Right lung (tissue), 5 donors: ENCODE data around the gene LCAT. TPM values are rescaled to one million over a fixed set of nuclear protein-coding genes. Genes with fewer than 3 reads are reported as not detected.
"Not testable (repeated sequence)": the region's sequence is repeated elsewhere in the genome, so short reads cannot be mapped to it uniquely, and the experiment has no call there.

Experiments
- DNase-seq, 2 donors: peaks; one replicate each; pipeline ENCODE4 v3.0.0-alpha.2; 2013
- polyA plus RNA-seq, 5 donors: library from polyadenylated mRNA; unstranded; fragments of 120-200 nt; gene quantifications; one replicate each; pipeline versions ENCODE4 v1.2.1 to v1.2.3, GENCODE V29; 2013; ENCODE audit warnings: inconsistent platforms in 1 of 5, low replicate concordance in 1 of 5; ENCODE audit not compliant: insufficient read length in 5 of 5, insufficient read depth in 1 of 5

LCAT gene
- polyA plus RNA-seq, 5 donors: 19.7 to 31.4 (median 27.9) TPM

DNA sequence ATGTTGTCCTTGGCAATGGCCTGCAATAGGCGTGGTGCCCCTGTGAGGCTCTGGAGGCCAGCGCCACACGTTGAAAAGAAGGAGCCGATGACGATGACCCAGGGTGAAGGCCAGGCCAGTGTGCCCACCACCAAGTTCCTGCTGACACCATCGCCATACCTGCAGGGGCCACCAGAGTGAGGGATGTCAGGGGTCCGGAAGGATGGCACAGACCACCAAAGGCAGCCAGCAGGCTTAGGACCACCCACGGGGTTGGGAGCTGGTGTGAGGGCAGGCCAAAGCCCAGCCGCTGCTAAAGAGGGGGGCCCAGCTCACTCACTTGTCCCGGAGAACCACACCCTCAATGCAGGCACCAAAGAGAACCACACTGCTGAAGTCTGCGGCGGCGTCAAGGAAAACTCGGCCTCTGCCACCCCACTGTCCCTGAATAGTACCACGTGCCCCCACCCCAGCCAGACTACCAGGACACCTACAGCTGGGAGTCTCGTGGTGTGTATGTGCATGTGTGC is 6.5 kb upstream of the LCAT start:
- no peak for DNase-seq

DNA sequence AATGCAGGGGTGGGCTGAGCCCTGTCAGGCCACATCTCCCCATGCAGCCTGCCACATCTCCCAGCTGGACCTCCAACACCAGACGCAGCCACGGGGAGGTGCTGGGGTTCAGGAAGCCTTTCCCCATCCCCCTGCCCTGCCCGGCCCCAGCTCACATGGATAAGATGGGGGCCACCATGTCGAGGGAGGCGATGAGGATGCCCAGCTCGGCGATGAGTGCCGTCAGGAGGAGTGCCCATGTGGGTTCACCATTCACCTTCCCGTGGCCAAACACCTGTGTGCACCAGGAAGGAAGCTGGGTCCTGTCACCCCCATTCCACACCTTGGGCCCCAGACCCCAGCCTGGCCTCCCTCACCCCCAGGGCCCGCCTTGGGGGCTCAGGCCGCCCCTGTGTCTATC is 5.7 kb upstream of the LCAT start:
- DNase-seq: no peak

DNA sequence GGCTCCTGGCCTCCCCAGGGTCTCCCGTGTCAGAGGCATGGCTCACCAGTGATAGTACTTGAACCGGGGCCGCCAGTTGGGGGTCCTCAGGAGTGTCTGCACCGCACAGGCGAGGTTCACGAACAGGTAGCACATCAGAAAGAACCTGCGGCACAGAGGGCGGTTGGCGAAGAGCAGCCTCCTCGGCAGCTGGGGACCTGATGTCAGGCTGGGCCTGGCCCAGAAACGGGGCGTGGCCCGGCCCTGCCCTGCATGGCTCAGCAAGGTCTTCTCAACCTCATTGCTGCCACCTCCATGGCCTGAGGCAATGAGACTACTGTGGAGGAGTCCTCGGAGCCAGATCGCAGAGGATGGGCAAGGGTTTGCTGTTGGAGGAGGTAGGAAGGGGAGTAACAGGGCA is 4.1 kb upstream of the LCAT start:
- no peak for DNase-seq

DNA sequence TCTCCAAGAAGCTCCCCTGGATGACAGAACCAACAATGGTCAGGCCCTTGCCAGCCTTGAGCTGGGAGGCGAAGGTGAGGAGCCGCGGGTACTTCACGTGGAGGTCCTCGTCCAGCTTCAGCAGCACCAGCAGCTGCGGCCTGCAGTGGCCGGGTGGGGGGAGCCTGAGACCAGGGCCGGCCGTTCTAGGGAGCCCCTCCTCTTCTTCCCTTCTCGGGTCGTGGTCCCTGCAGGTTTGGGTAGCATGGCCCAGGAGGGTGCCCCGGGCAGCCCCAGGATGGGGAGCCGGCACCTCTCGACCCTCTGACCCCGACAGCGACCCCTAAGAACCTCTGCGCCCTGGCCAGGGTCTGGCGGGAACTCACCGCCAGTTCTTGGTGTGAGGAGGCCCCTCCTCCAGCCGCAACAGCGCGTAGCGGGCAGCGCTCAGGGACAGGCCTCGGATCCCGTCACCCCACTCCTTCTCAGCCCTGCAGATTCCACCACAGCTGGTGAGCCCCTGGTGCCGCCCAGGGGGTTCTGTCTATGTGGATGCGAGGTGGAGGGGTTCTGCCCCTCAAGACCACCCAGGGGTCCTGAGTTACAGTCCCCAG is 3.1 kb upstream of the LCAT start:
- DNase-seq: no peak

DNA sequence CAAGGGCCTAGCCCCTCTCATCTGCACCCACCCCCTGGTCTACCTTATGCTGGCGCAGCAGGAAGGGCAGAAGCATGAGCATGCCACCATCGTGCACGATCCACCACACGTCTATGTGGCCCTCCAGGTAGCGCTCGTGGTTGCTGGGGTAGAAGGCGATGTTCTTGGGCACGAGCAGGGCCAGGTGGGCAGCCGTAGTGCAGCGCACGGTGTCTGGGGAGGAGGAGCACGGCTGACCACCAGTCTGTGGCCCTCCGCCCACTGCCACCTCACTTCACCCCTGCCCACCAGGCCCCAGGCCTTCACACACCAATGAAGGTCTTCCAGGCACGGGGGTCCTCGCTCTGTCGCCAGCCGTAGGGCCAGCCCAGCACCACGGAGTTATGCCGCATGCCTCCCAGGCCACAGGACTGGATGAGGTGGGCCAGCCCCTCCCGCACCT is 2.2 kb upstream of the LCAT start:
- DNase-seq: no peak

DNA sequence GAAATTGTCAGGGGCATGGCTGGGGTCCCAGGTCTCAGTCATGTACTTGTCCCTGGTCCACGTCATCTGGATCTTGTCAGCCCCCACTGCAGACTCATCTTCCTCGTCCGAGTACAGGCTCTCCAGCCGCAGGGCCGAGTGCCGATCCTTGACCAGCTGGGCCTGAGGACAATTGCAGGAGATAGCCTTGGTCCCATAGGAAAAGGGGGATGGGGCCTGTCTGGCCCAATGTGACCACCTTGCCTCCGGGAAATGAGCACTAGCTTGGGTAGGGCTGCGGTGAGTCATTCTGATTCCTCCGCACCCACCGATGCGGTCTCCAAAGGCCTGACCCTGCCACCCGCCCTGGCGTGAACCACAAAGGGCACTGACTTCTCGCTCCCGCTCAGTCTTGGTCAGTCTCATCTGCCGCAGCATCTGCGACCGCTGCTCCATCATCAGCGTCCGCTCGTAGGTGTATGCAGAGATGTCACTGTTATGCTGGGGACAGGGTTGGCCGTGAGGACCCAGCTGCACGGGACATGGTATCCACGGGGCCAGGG is 1.5 kb upstream of the LCAT start:
- no peak for DNase-seq

DNA sequence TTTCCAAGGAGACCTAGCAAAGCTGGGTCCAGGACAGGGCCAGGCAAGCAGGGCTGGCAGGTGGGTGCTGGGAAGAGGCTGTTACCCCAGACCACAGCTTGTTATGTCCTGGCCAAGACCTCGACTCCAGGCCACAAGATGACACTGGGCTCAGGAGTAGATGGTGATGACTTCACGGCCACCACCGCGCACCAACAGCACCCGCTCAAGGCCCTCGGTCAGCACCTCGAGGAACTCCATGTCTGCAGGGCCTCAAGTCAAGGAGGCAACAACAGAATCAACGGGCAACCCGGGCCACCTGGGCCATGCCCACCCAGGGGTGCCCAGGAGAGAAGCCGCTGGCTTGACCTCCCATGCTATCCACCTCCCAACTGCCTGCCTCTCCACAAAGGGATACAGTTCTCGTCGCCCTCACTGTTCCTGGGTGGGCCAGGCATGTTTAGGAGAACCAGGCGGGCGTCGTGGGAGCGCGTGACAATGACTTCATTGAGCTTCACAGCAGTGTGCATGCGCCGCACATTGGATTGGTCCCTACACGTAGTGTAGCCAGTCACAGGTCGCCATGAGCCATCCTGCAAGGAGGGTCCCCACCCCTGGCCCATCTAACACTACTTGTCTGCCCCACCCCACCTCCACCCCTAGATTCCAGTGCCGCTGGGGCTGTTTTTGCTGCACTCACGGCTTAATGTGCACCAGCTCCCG is 921 bp upstream of the LCAT start:
- no peak for DNase-seq

DNA sequence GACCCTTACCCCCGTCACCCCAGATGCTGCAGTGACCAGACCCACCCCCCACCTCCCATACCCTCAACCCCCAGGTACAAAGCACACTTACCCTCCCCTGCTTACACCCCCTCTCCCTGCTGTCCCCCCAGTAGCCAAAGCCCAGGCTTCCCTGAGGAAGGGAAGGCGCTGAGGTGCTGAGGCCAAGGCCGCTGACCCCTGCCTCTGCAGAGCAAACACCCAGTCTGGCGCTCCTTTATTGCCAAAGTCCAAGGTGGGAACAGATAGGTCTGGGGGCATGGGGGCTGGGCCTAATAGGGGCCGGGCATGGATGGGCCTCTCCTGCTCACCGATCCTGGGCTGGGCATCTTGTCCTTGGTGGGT is 683 bp downstream of the LCAT start:
- DNase-seq: no peak

DNA sequence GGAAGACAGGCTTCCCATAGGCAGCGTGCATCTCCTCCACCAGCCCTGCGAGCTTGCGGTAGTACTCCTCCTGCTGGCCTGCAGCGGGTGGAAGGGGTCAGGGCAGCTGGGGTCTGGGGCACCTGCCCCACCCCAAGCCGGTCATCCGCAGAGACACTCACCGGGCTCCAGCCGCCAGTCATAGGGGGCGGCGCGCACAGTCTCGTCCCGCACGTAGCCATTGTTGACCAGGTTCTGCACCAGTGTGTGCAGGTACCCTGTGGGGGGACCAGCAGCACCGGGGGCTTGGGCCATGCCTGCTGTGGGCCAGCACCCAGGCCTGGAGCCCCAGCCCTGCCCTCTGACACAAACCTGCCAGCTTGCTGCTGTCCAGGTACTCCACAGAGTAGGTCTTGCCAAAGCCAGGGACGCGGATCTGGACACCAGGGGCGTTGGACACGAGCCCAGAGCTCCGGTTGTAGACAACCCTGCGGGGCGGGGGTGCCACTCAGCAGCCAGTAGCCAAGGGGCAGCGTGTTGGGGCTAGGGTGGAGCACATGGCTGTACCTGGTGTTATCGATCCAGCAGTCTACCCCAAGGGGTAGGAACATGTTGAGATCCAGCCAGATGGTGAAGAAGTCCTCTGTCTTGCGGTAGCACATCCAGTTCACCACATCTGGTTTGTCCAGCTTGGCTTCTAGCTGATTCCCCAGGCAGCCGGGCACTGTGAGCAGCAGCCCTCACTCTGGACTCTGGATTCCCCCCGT is 1.2 kb downstream of the LCAT start:
- DNase-seq: no peak

DNA sequence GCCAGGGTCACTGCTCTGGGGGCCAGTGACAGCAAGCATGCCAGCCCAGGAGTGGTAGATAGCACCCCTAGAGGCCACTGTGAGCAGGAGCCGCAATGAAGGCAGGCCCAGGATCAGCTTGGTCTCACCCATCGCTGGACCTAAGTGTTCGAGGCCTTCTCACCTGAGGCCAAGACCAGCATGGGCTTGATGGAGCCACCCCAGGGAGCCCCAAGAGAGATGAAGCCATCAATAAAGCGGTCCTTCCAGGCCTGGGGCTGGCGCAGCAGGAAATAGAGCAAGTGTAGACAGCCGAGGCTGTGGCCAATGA is 1.8 kb downstream of the LCAT start:
- DNase-seq: no peak

DNA sequence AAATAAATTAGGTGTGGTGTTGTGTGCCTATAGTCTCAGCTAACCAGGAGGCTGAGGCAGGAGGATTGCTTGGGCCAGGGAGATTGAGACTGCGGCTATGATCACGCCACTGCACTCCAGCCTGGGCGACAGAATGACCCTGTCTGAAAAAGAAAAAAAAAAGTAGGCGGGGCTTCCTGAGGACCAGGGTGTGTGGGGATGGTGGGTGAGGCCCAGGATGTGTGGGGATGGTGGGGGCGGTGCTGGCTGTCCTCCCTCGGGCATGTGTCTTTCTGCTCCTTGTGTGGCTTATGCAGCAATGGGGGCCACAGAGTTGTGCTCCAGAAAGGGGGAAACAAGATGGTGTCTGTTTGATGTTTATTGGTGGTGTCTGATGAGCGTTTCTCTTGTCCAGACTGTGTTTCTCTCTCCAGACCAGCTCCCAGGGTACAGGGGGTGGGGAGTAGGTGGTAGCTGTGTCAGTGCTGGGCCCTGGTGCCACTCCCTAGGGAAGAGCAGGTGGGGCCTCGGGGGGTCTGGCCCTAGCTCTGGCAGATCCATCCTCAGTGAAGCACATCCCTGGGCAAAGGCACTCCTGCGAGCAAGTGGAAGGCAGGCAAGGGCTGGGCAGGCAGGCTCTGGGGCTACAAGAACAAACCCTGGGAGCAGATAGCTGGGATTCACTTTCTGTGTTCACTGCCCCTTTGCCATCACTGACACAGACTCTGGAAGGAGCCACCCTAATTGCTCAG is 2.3 kb downstream of the LCAT start:
- no peak for DNase-seq

DNA sequence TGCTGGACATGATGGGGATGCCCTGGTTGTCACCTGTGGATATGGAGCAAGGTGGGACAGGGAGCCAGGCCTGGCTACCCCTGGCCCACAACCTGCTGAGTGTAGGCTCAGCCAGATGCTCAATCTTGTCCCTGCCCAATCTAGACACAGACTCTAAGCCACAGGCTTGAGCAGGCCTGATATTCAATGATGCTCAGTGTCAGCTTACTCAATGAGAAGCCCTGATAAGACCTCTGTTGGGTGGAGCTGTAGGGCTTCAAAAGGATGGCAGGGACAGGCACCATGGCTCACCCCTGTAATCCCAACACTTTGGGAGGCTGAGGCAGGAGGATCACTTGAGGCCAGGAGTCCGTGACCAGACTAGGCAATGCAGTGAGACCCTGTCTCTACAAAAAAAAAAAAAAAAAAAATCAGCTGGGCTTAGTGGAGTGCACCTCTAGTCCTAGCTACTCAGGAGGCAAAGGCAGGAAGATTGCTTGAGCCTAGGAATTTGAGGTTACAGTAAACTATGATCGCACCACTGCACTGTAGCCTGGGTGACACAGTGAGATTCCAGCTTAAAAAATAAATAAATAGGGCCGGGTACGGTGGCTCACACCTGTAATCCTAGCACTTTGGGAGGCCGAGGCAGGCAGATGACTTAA is 3.4 kb downstream of the LCAT start:
- DNase-seq: no peak

DNA sequence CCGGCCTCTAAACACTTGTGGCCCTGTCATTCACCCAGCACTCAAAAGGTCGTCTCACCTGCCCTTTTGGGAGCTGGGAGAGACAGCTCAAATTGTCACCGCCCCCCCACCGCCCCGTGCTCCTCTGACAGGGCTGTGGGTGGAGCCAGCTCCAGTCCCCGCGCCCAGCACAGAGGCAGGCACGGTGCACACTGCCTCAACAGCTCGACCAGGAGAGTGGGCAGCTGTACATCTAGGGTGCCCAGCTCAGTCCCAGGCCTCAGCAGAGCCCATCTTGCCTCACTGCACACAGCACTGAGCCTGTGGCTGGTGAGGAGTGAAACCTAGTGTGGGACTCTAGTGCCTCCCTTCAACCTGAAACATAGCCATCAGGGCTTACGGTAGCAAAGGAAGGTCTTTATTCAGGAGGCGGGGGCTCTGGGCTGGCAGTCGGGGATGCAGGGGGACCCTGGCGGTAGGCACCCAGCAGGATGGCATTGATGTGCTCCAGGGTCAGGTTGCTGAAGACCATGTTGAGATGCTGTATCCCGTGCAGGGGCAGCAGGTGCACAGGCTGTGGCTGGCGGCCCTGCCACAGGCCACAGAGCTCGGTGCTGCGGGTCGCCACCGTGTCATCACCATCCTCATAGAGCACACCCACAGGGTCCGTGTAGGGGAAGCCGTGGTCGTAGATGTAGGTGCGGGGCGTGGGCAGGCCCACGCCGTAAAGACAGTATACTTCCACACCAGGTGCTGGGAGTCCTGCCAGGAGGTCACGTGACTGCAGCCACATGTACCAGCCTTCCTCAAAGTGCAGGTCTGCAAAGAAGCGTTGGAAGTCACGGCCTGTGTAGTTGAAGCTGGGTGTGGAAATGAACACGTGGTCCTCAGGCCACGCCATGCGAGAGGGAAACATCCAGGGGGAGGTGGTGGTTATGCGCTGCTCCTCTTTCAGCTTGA is 4.1 kb downstream of the LCAT start:
- no peak for DNase-seq

DNA sequence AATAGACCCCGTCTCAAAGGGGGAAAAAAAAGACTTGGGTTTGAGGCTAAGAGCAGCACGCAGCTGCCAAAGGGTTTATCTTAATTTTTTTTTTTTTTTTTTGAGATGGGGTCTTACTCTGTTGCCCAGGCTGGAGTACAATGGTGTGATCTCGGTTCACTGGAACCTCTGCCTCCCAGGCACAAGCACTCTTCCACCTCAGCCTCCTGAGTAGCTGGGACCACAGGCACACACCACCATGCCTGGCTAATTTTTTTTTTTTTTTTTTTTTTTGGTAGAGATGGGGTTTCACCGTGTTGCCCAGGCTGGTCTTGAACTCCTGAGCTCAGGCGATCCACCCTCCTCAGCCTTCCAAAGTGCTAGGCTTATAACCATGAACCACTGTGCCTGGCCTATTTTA is 6.2 kb downstream of the LCAT start:
- not testable (repeated sequence) for DNase-seq

DNA sequence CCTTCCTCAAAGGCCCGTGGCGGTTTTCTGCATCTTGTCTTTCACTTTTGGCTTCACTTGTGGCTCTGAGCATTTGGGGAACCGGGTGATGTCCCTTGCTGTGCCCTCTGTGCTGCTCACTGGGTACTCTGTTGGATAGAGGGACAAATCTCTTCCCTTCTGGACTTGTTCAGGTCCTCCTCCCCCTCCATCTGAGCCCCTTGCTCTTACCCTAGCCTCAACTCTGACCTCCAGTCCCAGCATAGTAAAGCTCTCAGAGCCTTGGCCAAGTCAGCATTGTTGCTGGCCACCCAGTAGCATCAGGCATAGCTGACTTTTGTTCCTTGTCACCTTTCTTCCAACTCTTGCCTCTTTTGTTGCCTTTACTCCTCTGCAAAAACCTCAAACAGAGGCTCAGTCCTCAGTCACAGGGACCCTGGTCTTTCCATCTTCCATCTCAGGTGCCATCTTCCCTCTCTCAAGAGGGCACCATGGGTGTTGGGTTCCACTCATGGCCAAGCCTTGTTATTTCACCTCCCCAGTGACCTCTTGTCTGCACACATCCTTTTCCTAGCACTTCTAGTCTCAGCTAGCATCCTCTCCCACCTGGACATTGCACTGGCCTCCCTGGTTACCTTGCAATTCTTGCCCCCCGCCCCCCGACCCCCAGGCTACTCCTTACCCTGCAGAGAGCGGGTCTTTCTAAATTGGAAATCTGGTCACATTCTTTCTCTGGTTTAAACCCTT is 6.9 kb downstream of the LCAT start:
- DNase-seq: peak in 1 of 2 donors; percentile 59

DNA sequence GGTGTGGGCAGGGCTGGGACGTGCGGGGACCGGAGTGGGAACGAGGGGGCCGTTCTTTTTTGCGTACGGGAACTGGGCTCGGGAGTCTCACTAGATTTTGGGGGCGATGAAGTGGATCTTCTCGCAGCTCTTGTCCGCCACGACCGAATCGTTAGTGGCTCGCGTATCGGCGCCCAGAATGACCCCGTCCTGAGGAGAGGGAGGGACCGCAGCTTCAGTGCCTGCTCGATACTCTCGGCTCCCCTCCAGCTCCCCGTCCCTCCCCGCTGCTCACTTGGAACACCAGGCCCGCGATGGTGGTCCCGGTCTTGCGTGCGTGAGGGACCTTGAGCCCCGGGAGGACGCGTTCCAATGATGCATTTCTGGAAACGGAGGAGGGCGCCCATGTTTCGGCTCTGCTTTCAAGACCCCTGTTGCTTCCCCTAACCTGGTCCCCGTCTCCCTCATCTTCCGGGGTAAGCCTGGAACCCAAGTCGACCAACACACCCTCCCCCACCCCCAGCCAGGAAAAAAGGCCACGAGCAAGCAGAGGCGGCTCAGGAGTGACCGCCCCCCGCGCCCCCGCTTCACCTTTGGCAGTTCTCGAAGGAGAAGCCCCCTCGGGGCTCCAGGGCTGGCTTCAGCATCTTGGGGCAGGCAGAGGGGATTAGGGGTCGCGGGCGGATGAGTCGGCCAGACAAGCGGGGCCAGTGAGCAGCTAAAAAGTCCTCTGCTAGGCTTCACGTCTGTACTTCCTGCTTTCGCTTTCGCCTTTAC is 7.6 kb downstream of the LCAT start, which contains the start of gene PSMB10:
Gene PSMB10 (minus strand): TSS at position 727 of the 756 bp plus-strand sequence. CDS start 101 bp downstream, at position 626.
- DNase-seq: peak; percentile 37 to 47

DNA sequence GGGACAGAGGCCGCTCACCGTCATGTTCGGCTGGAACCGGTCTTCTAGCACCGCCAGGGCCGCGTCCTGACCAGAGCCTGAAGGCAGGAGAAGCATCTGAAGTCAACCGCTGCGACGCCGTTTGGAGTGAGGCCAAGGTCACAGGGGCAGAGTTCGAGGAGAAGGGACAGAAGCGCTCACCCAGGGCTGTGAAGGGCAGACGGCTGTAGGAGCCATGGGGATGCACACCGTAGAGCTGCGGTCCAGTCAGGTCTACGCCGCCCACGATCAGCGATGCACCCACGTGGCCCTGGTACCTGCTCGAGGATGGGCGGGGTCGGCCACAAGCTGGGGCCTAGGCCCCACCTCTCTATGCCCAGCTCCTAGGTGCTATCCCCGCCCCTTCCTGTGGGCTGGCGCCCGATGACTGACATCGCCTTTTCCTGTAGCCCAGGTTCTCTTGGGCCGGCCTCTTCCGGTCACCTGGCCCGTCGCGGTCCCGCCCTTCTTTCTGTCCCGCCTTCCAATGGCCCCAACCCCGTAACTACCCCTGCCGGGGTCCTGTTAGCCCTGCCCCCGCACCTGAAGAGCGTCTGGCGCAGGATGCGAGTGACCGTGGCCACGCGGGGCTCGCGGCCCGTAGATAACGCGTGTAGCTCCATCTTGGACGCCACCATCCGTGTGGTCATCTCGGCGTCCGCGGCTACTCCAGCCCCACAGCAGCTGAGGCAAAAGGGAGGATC is 8.4 kb downstream of the LCAT start:
- peak; percentile 93 for DNase-seq

DNA sequence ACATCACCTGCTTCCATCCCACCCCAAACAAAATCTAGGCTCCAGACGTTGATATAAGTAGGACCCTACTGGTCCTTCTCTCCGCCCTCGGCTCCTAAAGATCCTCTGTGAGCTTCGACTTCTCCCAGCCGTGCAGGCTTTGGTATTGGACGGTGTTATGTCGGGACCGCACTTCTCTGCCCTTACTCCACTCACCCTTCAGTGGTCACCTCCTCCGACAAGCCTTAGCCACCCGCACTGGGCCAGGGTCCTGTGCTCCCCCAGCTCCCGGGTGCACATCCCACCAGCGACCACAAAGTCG is 8.9 kb downstream of the LCAT start:
- DNase-seq: no peak
